Measurements from ENCODE around the gene CCR2.
"Not testable (repeated sequence)": the region's sequence is repeated elsewhere in the genome, so short reads cannot be mapped to it uniquely, and the experiment has no call there.

CCR2 gene

GRCh38 chr3:46318207-46318927 lies 35.5 kb upstream of the CCR2 start:
- peaks cover 70% of the 10 kb centered on the region for H3K27me3 ChIP-seq (ENCODE audit: insufficient read depth, low read depth, severe bottlenecking)

GRCh38 chr3:46321461-46322104 lies 32.3 kb upstream of the CCR2 start:
- H3K36me3 ChIP-seq, result no peaks in the 10 kb centered on the region
- no peak for DNase-seq
- no peak overlapping the region for H3K4me3 ChIP-seq (ENCODE audit: low read depth, low read length)

More at GRCh38 chr3:46318207-46318927, 35.5 kb upstream of the CCR2 start:
- Histone ChIP-seq H3K27ac (no peak overlapping the region), H3K36me3 (no peaks in the 10 kb centered on the region), H3K9me3 (ENCODE audit: severe bottlenecking) (no peaks in the 10 kb centered on the region), H3K4me3 (ENCODE audit: low read depth, low read length) (no peak overlapping the region)
- no peak for DNase-seq
- TF ChIP-seq CTCF (IDR thresholded peaks at IDR 0.05; ENCODE audit: low read depth, low read length), result no peak

GRCh38 chr3:46324036-46324435 lies 29.9 kb upstream of the CCR2 start:
- DNase-seq, result no peak
- no peaks in the 10 kb centered on the region for H3K9me3 ChIP-seq (ENCODE audit: severe bottlenecking)
- no peak overlapping the region for H3K27ac ChIP-seq
- no peak overlapping the region for H3K4me3 ChIP-seq (ENCODE audit: low read depth, low read length)
- no peaks in the 10 kb centered on the region for H3K36me3 ChIP-seq
- no peak for TF ChIP-seq CTCF (IDR thresholded peaks at IDR 0.05; ENCODE audit: low read depth, low read length)
- peaks cover 69% of the 10 kb centered on the region for H3K27me3 ChIP-seq (ENCODE audit: insufficient read depth, low read depth, severe bottlenecking)

More at GRCh38 chr3:46321461-46322104, 32.3 kb upstream of the CCR2 start:
- no peak for TF ChIP-seq CTCF (IDR thresholded peaks at IDR 0.05; ENCODE audit: low read depth, low read length)
- Histone ChIP-seq H3K9me3 (ENCODE audit: severe bottlenecking) (no peaks in the 10 kb centered on the region), H3K27me3 (ENCODE audit: insufficient read depth, low read depth, severe bottlenecking) (peaks cover 74% of the 10 kb centered on the region), H3K27ac (no peak overlapping the region)

DNA sequence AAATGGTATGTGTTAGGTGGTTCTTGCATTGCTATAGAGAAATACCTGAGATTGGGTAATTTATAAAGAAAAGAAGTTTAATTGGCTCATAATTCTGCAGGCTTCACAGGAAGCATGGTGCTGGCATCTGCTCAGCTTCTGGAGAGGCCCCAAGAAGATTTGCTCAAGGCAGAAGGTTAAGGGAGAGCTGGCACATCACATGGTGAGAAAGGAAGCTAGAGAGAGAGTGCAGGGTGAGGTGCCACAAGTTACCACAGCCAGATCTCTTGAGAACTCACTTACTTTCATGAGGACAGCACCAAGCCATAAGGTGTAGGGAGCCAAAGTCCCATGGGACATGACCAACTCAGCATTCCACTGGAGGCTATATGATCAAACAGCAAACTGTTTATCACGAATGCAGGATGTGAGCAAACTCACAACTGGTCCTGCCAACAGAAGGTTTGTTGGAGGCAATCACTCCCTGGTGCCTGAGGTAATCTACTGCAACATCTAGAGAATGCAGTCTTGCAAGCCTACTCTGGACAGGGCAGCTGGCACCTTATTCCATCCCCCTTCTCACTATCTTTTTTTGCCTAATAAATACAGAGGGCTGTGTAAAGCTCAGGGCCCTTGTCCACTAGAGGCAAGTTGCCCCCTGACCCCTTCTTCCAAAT lies 28.1 kb upstream of the CCR2 start:
- no peak for DNase-seq
- Histone ChIP-seq H3K9me3 (ENCODE audit: severe bottlenecking) (no peaks in the 10 kb centered on the region), H3K36me3 (no peaks in the 10 kb centered on the region), H3K27ac (no peak overlapping the region), H3K27me3 (ENCODE audit: insufficient read depth, low read depth, severe bottlenecking) (peaks cover 64% of the 10 kb centered on the region), H3K4me3 (ENCODE audit: low read depth, low read length) (no peak overlapping the region)
- TF ChIP-seq CTCF (IDR thresholded peaks at IDR 0.05; ENCODE audit: low read depth, low read length), result no peak

DNA sequence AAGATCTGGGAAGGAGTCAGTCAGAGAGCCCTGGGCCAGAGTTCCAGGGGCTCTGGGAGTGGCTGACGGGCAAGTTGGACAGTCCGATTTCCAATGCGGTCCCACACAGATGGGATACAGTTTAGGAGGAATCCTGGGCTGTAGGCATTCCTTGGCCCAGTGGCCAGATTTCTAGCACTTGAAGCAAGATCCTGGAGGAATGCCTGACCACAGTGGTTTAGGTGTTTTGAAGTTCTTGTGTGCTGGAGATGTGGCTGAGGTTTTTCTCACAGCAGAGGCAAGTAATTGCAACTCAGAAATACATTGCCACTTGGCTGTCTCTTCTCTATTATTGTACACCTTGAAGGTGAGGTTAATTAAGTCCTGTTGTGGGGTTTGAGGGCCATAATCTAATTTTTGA lies 23.2 kb upstream of the CCR2 start:
- H3K27ac ChIP-seq; H3K9me3 ChIP-seq (ENCODE audit: severe bottlenecking); H3K36me3 ChIP-seq; H3K4me3 ChIP-seq (ENCODE audit: low read depth, low read length); DNase-seq: not testable (repeated sequence)
- peaks cover 69% of the 10 kb centered on the region for H3K27me3 ChIP-seq (ENCODE audit: insufficient read depth, low read depth, severe bottlenecking)

- Histone ChIP-seq H3K27ac (no peak overlapping the region), H3K36me3 (no peaks in the 10 kb centered on the region), H3K9me3 (ENCODE audit: severe bottlenecking) (peaks cover 7% of the 10 kb centered on the region), H3K4me3 (ENCODE audit: low read depth, low read length) (no peak overlapping the region), H3K27me3 (ENCODE audit: insufficient read depth, low read depth, severe bottlenecking) (peaks cover 58% of the 10 kb centered on the region)
- no peak for TF ChIP-seq CTCF (IDR thresholded peaks at IDR 0.05; ENCODE audit: low read depth, low read length)
- DNase-seq, result no peak
These were observed 19.0 kb upstream of the CCR2 start for GRCh38 chr3:46334741-46335478.

Measured in WERI-Rb-1 (cell line).